ENCODE measurements around the gene GMDS. TPM values are rescaled to one million over a fixed set of nuclear protein-coding genes. Genes with fewer than 3 reads are reported as not detected.

Gene GMDS
- total and polyA plus RNA-seq, 2 donors (not counting 1 experiment from before 2014, with no cell fraction given): 12.7 to 34.5 TPM

DNA sequence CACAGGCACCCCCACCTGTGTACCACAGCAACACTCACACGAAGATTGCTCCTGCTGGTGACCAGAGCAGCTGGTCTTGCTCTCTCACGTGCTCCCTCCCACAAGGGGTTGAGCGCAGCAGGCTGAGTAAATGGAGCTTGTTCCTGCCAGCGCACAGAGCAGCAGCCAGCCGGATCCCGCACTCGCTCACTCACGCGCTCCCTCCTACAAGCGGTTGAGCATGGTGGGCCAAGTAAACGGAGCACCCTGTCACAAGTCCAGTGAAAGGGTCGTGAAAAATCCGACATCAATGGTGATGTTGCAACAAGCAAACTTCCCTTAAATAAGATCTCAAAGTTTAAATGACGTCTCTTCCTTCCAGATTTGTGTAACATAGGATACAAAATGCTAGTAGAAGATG lies 322.0 kb downstream of the GMDS start:
- no peak overlapping the region for H2AFZ ChIP-seq (ENCODE audit: low read length)
- H3K4me1 ChIP-seq (ENCODE audit: control insufficient read depth, extremely low read depth, insufficient read depth, low read length): no peaks in the 10 kb centered on the region
- H3K79me2 ChIP-seq (ENCODE audit: control insufficient read depth, insufficient read depth, low read length): no peaks in the 10 kb centered on the region
- no peaks in the 10 kb centered on the region for H3K9me3 ChIP-seq (ENCODE audit: control insufficient read depth, insufficient read depth, low read depth, low read length)
- TF ChIP-seq, protein P1, sequence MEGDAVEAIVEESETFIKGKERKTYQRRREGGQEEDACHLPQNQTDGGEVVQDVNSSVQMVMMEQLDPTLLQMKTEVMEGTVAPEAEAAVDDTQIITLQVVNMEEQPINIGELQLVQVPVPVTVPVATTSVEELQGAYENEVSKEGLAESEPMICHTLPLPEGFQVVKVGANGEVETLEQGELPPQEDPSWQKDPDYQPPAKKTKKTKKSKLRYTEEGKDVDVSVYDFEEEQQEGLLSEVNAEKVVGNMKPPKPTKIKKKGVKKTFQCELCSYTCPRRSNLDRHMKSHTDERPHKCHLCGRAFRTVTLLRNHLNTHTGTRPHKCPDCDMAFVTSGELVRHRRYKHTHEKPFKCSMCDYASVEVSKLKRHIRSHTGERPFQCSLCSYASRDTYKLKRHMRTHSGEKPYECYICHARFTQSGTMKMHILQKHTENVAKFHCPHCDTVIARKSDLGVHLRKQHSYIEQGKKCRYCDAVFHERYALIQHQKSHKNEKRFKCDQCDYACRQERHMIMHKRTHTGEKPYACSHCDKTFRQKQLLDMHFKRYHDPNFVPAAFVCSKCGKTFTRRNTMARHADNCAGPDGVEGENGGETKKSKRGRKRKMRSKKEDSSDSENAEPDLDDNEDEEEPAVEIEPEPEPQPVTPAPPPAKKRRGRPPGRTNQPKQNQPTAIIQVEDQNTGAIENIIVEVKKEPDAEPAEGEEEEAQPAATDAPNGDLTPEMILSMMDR (conservative IDR thresholded peaks at IDR 0.05 in 1 of 2, IDR thresholded peaks at IDR 0.05 in 1 of 2; ENCODE audit: low read depth in 1 of 2, low read length in 2 of 2): no peak
- no peak for TF ChIP-seq EZH2 (IDR thresholded peaks at IDR 0.05; ENCODE audit: low read length, missing control alignments)
- H3K27me3 ChIP-seq (ENCODE audit: control insufficient read depth, insufficient read depth, low read length): no peaks in the 10 kb centered on the region
- peak in 1 of 2 donors; percentile 57 for DNase-seq (ENCODE audit: low read depth in 2 of 2)
- no peaks in the 10 kb centered on the region for H4K20me1 ChIP-seq (ENCODE audit: control insufficient read depth, extremely low read depth, insufficient read depth, low read length)
- peak overlapping the region; percentile 33 for H3K4me2 ChIP-seq (ENCODE audit: extremely low read depth, insufficient read depth, low read length)
- no peaks in the 10 kb centered on the region for H3K36me3 ChIP-seq (ENCODE audit: control insufficient read depth, insufficient read depth, low read length)
- H3K27ac ChIP-seq (ENCODE audit: insufficient read depth, low read length): no peak overlapping the region
- H3K9ac ChIP-seq (ENCODE audit: insufficient read depth, low read length): no peak overlapping the region
- no peak overlapping the region for H3K4me3 ChIP-seq (replicated peaks in 1 of 4; ENCODE audit: control extremely low read depth in 1 of 4, insufficient read depth in 1 of 4, low read depth in 3 of 4, low read length in 4 of 4)

DNA sequence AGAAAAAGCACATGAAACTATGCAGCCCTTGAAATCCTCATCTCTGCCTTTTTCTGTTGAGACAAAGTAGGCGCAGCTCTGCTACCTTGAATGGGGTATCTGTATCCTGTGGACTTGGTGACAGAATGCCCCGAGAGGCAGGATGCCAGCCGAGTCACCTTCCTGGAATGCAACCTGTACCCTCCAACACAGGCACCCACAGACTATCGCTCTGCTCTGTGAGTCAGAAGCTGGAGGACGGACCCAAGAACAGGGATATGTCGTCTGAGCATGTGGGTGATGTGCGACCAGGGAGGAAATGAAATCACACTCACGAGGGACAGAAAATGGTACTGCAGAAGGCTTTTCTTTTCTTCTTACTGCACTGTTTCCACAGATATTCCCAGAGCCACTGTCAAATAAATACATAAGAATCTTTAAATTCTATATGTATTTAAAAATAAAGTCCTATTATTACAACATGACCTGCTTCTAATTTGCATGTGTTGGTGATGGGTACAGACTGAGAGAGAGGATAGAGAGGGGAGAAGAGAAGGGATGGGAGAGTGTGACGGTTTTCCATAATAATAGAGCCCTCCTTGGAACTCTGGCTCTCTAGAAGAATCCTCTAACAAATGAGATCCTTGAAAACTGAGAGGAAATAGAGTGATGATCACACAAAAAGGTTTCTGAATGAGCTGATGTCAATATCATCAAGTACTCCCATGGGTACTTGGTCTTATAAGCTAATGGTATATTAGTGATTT lies 327.6 kb downstream of the GMDS start:
- peak; percentile 53 to 91 for DNase-seq (ENCODE audit: low read depth in 2 of 2)
- Histone ChIP-seq H3K27ac (ENCODE audit: insufficient read depth, low read length) (no peak overlapping the region), H3K9me3 (ENCODE audit: control insufficient read depth, insufficient read depth, low read depth, low read length) (no peaks in the 10 kb centered on the region), H3K4me3 (replicated peaks in 1 of 4; ENCODE audit: control extremely low read depth in 1 of 4, insufficient read depth in 1 of 4, low read depth in 3 of 4, low read length in 4 of 4) (no peak overlapping the region), H2AFZ (ENCODE audit: low read length) (no peak overlapping the region), H3K9ac (ENCODE audit: insufficient read depth, low read length) (no peak overlapping the region), H3K79me2 (ENCODE audit: control insufficient read depth, insufficient read depth, low read length) (no peaks in the 10 kb centered on the region), H3K4me2 (ENCODE audit: extremely low read depth, insufficient read depth, low read length) (no peak overlapping the region), H3K27me3 (ENCODE audit: control insufficient read depth, insufficient read depth, low read length) (no peaks in the 10 kb centered on the region), H3K36me3 (ENCODE audit: control insufficient read depth, insufficient read depth, low read length) (no peaks in the 10 kb centered on the region), H3K4me1 (ENCODE audit: control insufficient read depth, extremely low read depth, insufficient read depth, low read length) (peaks cover 3% of the 10 kb centered on the region), H4K20me1 (ENCODE audit: control insufficient read depth, extremely low read depth, insufficient read depth, low read length) (no peaks in the 10 kb centered on the region)
- no peak for TF ChIP-seq EZH2 (IDR thresholded peaks at IDR 0.05; ENCODE audit: low read length, missing control alignments)
- TF ChIP-seq, protein P1 (conservative IDR thresholded peaks at IDR 0.05 in 1 of 2, IDR thresholded peaks at IDR 0.05 in 1 of 2; ENCODE audit: low read depth in 1 of 2, low read length in 2 of 2): no peak

DNA sequence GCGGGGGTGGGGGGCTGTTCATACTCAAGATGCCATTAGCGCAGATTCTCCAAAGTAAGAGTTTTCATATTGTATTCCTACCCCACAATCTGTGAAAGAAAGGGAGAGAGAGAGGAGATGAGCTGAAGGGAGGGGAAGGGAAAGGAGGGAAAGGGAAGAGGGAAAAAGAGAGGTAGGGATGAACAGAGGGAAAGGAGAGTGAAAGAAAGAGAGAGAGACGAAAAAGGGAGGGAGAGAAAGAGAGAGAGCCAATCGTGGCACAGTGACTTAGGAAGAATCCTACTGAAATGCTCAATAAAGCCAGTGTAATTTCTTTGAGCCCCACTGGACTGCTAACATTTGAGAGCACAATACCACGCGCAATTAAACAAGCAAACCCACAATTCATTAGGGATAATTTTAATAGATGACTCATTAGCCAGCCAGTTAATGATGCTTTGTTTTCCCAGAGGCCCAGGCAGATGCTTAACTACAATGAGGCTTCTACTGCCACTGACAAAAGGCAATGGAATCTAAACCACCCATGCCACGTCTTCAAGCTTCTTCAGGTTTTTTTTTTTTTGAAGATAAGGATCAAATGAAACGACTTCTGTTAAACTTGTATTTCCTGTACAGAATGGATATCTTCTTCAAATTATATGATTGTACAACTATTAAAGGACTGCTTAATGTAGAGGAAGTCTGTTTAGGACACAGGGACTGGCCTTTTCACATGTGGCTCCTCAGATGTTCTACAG lies 328.9 kb downstream of the GMDS start:
- Histone ChIP-seq H2AFZ (ENCODE audit: low read length) (no peak overlapping the region), H3K4me3 (replicated peaks in 1 of 4; ENCODE audit: control extremely low read depth in 1 of 4, insufficient read depth in 1 of 4, low read depth in 3 of 4, low read length in 4 of 4) (no peak overlapping the region), H3K27me3 (ENCODE audit: control insufficient read depth, insufficient read depth, low read length) (no peaks in the 10 kb centered on the region), H3K36me3 (ENCODE audit: control insufficient read depth, insufficient read depth, low read length) (no peaks in the 10 kb centered on the region), H3K4me2 (ENCODE audit: extremely low read depth, insufficient read depth, low read length) (no peak overlapping the region), H3K9me3 (ENCODE audit: control insufficient read depth, insufficient read depth, low read depth, low read length) (no peaks in the 10 kb centered on the region), H3K79me2 (ENCODE audit: control insufficient read depth, insufficient read depth, low read length) (no peaks in the 10 kb centered on the region), H4K20me1 (ENCODE audit: control insufficient read depth, extremely low read depth, insufficient read depth, low read length) (no peaks in the 10 kb centered on the region), H3K9ac (ENCODE audit: insufficient read depth, low read length) (no peak overlapping the region), H3K4me1 (ENCODE audit: control insufficient read depth, extremely low read depth, insufficient read depth, low read length) (peaks cover 3% of the 10 kb centered on the region), H3K27ac (ENCODE audit: insufficient read depth, low read length) (no peak overlapping the region)
- TF ChIP-seq EZH2 (IDR thresholded peaks at IDR 0.05; ENCODE audit: low read length, missing control alignments): no peak
- TF ChIP-seq, protein P1 (conservative IDR thresholded peaks at IDR 0.05 in 1 of 2, IDR thresholded peaks at IDR 0.05 in 1 of 2; ENCODE audit: low read depth in 1 of 2, low read length in 2 of 2): no peak
- peak; percentile 41 to 87 for DNase-seq (ENCODE audit: low read depth in 2 of 2)

All from fibroblast of lung (primary cell).